T-helper 17 cell (primary cell): Measurements from ENCODE around the gene MBP. TPM values are rescaled to one million over a fixed set of nuclear protein-coding genes. Genes with fewer than 3 reads are reported as not detected.

ENCODE experiments used
- ATAC-seq: fragments of 150-1000 bp; cut with Tn5 transposase; 2 replicates; pipeline ENCODE4 v1.10.0; 2021; ENCODE audit warnings: mild to moderate bottlenecking, moderate library complexity
- DNase-seq, 3 donors: peaks; one replicate each; pipeline versions ENCODE4 v3.0.0 to v3.0.0-alpha.2; 2020 to 2021
- H3K9me3 ChIP-seq: one replicate; pipeline ENCODE4 v1.7.0; 2013; ENCODE audit warnings: low read length, mild to moderate bottlenecking; ENCODE audit not compliant: control insufficient read depth, poor library complexity, severe bottlenecking
- H3K27ac Mint-ChIP-seq: one replicate; pipeline ENCODE4 v1.8.0; 2022; ENCODE audit warnings: mild to moderate bottlenecking, moderate library complexity, mixed read lengths
- H3K27me3 Mint-ChIP-seq: one replicate; pipeline ENCODE4 v1.8.0; 2022; ENCODE audit warnings: mixed read lengths
- H3K36me3 Mint-ChIP-seq: one replicate; pipeline ENCODE4 v1.8.0; 2022; ENCODE audit warnings: low read depth, mixed read lengths
- H3K4me1 Mint-ChIP-seq: one replicate; pipeline ENCODE4 v1.8.0; 2022; ENCODE audit warnings: mild to moderate bottlenecking, mixed read lengths
- H3K4me3 Mint-ChIP-seq: one replicate; pipeline ENCODE4 v1.8.0; 2022; ENCODE audit warnings: mild to moderate bottlenecking, moderate library complexity, mixed read lengths
- total RNA-seq, 4 donors: library from RNA in 2 of 4; stranded (reverse) in 2 of 4; gene quantifications; one replicate each; pipeline ENCODE4 v1.2.3 and lab custom pipeline; 2022 to 2026

MBP gene
- total RNA-seq, 2 donors from 2014 or later, result 97.7 to 127 TPM

DNA sequence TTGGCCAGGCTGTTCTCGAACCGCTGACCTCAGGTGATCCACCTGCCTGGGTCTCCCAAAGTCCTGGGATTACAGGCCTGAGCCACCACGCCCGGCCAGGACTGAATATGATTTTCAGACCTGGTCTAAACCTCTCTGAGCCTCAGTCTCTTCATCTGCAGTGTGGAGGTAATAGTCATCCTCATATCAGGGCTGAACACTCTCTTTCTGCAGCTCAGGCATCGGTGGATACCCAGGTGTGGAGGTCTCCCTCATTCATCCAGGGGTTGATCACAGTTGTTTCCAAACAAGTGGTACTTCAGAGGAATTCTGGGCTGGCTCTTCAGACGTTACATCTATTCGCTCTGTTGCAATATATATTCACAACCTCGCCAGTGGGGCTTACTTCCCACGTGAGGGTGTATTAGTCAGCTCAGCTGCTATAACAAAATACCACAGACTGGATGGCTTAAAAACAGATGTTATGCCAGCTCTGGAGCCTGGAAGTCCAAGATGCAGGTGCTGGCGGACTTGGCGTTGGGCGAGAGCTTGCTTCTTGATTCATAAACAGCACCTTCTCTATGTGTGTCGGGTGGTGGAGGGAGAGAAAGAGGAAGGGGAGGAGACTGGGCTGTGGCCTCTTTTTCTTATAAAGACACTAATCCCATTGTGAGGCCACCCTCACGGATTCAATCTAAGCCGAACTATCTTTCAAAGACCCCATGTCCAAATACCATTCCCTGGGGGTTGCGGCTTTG lies 2.9 kb upstream of the MBP start:
- no peak overlapping the region for H3K4me3 Mint-ChIP-seq
- H3K4me1 Mint-ChIP-seq, result peaks cover 26% of the 10 kb centered on the region
- H3K27ac Mint-ChIP-seq, result peak overlapping the region; percentile 24

DNA sequence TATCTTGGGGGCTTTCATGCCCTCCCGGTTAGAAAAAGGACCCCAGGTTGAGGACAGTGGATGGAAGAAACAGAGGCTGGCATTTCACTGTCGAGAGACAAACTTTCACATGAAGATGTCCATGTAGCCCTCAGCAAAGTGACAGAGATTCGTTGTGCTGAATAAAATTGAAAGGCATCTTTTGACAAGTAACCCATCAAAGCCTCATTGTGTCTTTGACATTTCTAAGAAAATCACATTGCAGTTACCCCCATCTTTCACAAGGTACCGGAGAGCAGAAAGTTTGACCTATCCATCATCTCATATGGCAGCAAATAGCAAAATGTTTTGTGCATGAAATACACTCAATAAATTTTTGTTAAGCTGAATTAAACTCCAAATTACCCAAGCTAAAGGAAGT lies 2.0 kb upstream of the MBP start:
- no peak for DNase-seq
- Mint-ChIP-seq H3K4me1 (peaks cover 25% of the 10 kb centered on the region), H3K36me3 (peaks cover 3% of the 10 kb centered on the region), H3K27ac (peak overlapping the region; percentile 92), H3K27me3 (no peaks in the 10 kb centered on the region), H3K4me3 (no peak overlapping the region)
- H3K9me3 ChIP-seq, result no peaks in the 10 kb centered on the region
- ATAC-seq, result no peak

More for the DNA sequence above, 2.9 kb upstream of the MBP start:
- no peaks in the 10 kb centered on the region for H3K9me3 ChIP-seq
- H3K27me3 Mint-ChIP-seq, result no peaks in the 10 kb centered on the region
- no peak for ATAC-seq
- no peak for DNase-seq
- no peaks in the 10 kb centered on the region for H3K36me3 Mint-ChIP-seq

DNA sequence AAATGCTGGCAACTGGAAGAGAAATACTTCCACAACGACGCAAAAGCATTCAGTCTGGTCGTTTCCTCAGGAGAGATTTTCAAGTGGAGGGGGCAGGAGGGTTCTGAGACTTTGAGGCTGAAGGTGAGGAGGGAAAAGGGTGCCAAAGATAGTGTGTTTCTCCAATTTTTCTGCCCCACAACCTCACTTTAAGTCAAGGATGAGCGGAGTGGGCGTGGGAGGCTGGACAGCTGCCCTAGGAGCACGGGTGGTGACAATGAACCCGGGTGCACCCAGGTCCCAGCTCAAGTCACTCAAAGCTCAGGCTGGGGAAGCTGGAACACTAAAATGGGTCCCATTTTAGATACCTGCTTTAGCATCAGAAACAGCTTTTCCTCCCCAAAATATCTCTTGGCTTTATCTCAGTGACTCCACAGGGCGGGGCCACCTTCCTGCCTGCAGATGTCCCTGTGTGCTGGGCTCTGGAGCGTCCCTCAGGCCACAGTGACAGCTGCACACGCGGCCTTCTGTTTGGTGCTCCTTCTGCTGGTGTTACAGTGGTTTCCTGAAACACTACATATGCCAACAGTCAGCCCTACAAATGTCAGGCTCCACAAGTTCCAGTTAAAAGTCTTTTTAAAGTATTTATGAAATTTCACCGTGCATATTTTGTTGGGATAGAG lies 1.4 kb upstream of the MBP start:
- Mint-ChIP-seq H3K4me3 (peak overlapping the region; percentile 85), H3K4me1 (peaks cover 26% of the 10 kb centered on the region), H3K27ac (peak overlapping the region; percentile 92), H3K27me3 (no peaks in the 10 kb centered on the region), H3K36me3 (peaks cover 3% of the 10 kb centered on the region)
- H3K9me3 ChIP-seq, result no peaks in the 10 kb centered on the region
- no peak for ATAC-seq
- no peak for DNase-seq

DNA sequence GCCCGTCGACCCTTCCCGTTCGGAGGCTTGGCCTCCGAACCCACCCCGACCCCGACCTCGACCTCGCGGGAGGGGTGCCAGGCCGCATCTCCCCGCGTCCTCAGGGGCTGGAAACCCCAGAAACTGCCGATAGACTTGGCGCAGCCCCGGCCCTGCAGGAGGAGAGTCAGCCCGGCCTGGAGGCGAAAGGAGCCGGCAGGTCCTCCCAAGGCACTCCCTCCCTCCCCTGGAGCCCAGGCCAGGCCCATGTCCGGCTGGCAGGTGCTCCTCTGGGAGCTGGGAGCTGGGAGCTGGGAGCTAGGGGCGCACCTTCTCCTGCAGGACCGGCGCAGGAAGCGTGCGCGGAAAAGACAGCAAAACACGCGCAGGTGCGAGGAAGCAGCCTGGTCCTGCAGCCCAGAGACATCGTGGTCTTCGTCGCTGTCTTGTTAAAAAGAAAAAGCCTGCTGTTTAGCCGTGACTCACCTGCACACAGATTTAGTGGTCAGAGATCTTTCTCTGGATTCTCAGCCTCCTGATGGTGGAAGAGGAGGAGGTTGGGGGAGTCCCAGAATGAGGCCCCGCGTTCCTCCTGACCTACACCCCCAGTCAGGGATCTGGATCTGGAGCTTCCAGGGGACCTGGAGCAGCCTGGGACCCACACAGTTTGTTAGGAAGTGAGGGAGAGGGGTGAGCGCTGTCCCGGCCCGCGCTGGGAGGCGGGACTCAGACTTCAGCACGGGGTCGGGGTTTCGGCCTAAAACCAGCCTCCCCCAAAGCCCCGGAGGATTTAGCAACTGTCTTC lies 660 bp upstream of the MBP start:
- peaks cover 32% of the 10 kb centered on the region for H3K4me1 Mint-ChIP-seq
- H3K9me3 ChIP-seq, result no peaks in the 10 kb centered on the region
- no peak for ATAC-seq
- peak overlapping the region; percentile 85 for H3K4me3 Mint-ChIP-seq
- H3K27ac Mint-ChIP-seq, result peak overlapping the region; percentile 92
- H3K36me3 Mint-ChIP-seq, result peaks cover 3% of the 10 kb centered on the region
- no peak for DNase-seq
- H3K27me3 Mint-ChIP-seq, result no peaks in the 10 kb centered on the region

DNA sequence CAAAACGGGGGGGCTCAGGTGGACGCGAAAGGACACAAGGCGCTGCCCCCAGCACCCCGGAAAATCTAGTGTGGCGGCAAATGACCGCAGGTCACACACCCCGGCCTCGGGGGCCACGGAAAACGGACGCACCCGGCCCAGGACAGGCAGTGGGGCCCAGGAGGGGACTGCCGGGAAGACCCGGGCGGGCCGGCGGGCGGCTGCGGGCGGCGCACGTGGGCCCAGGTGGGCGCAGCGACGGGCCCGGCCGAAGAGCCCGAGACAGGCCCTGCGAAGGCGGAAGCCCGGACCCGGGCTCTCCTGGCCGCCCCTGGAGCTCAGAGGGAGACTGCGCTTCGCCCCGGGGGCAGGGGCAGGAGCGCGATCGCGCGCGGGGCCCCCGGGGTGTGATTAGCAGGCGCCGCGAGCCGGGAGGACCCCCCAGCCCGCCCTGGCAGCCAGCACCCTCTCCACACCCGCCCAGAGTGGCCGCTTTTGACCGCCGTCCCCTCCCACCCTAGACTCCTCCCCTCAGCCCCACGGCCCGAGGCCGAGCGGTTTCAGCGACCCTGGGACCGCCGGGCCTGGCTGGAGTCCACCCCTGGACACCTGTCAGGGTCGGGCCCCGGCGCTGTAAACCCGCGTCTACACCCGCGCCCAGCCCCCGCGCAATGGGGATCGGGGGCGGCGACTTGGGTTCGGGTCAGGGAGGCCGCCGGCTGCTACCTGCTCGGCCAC lies 773 bp downstream of the MBP start:
- Mint-ChIP-seq H3K27me3 (no peaks in the 10 kb centered on the region), H3K36me3 (peaks cover 5% of the 10 kb centered on the region), H3K4me3 (peak overlapping the region; percentile 98), H3K4me1 (peaks cover 45% of the 10 kb centered on the region), H3K27ac (peak overlapping the region; percentile 98)
- DNase-seq (peak in 2 of 3 donors; percentile 7 to 29), ATAC-seq (peak; percentile 14)
- no peaks in the 10 kb centered on the region for H3K9me3 ChIP-seq

DNA sequence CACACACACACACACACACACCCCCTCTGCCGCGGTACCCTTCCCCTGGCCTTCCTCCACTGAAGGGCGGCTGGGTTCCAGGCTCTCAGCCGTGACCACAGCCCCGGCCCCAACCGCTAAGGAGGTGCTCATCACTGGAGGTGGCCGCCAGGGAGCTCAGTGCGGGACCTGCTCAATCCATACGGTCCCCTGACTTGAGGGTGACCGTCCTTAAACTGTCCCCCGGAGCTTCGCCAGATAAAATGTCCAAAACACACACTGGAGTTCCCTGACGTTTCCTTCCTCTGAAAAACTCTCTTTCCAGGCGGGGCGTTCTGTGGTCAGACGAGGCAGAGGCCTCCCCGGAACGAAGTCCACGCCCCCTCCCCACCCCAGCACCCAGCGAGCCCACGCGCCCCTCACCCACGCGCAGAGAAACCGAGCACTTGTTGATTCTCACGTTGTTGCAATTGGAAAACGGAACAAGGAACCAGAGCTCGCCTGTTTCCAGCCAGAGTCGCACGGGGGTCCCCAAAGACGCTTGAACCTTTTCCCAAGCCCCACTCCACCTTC lies 1.4 kb downstream of the MBP start:
- Mint-ChIP-seq H3K4me3 (peak overlapping the region; percentile 98), H3K4me1 (peaks cover 50% of the 10 kb centered on the region), H3K27me3 (no peaks in the 10 kb centered on the region), H3K36me3 (peaks cover 5% of the 10 kb centered on the region), H3K27ac (peak overlapping the region; percentile 98)
- no peaks in the 10 kb centered on the region for H3K9me3 ChIP-seq
- DNase-seq (peak in 2 of 3 donors; percentile 18 to 21), ATAC-seq (peak; percentile 18)

DNA sequence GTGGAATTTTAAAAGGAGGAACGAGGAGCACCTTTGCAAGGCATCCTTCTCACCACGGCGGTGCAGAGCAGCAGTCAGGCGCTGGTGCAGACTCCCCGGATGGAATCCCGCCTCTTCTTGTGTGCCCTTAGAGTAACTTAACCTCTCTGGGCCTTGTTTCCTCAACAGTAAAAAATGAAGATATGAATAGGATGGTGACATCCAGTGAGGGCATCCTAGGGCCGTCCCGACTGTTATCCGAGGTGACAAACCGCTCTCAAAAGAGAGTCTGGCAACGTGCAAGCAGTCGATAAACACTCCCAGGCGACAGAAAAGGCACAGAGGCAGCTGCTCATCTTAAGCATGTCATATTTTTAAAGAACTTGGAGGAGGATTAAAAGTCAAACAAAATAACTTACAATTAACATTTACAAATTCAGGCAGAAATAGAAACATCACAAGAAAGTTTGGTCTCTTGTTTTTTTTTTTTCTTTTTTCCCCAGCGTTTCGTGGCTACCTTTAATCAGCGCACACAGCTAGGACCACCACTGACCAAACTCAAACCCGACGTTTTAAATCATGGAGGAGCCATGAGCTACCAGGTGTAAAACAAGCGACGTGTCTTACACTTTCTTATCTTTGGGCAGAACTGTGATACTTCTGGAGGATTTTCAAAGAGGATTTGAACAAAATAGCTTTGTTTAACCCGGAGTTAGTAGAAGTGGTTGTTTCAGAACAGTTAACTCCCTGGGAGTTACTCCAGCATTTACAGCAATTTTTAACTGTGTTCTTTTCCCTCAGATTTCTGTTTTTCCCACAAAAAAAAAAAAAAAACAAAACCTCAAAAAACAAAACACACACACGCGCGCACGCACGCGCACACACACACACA lies 2.1 kb downstream of the MBP start:
- DNase-seq (peak in 1 of 3 donors; percentile 3), ATAC-seq (no peak)
- H3K36me3 Mint-ChIP-seq, result peaks cover 5% of the 10 kb centered on the region
- peak overlapping the region; percentile 98 for H3K27ac Mint-ChIP-seq
- H3K27me3 Mint-ChIP-seq, result no peaks in the 10 kb centered on the region
- H3K9me3 ChIP-seq, result no peaks in the 10 kb centered on the region
- H3K4me3 Mint-ChIP-seq, result peak overlapping the region; percentile 98
- H3K4me1 Mint-ChIP-seq, result peaks cover 57% of the 10 kb centered on the region

DNA sequence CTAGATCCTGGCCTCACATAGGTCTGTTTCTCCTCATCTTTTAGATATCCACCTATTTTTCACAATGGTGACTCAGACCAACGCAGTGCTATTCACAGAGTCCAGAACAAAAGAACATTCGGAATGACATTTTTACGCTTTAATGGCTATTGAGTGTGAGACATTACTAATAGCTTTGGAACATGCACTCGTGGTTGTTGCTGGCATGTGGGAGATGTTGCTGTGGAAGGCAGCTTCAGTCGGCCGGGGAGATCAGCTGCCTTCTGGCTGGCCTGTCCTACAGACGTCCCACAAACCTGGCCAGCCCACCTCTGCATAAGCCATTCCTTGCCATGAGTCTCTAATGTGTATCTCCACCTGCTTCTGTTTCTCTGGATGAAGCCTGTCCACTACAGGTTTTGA lies 3.4 kb downstream of the MBP start:
- Mint-ChIP-seq H3K4me1 (peaks cover 63% of the 10 kb centered on the region), H3K36me3 (peaks cover 5% of the 10 kb centered on the region), H3K4me3 (peak overlapping the region; percentile 75), H3K27me3 (no peaks in the 10 kb centered on the region), H3K27ac (peak overlapping the region; percentile 98)
- DNase-seq, result peak in 1 of 3 donors; percentile 0
- no peak for ATAC-seq
- no peaks in the 10 kb centered on the region for H3K9me3 ChIP-seq

DNA sequence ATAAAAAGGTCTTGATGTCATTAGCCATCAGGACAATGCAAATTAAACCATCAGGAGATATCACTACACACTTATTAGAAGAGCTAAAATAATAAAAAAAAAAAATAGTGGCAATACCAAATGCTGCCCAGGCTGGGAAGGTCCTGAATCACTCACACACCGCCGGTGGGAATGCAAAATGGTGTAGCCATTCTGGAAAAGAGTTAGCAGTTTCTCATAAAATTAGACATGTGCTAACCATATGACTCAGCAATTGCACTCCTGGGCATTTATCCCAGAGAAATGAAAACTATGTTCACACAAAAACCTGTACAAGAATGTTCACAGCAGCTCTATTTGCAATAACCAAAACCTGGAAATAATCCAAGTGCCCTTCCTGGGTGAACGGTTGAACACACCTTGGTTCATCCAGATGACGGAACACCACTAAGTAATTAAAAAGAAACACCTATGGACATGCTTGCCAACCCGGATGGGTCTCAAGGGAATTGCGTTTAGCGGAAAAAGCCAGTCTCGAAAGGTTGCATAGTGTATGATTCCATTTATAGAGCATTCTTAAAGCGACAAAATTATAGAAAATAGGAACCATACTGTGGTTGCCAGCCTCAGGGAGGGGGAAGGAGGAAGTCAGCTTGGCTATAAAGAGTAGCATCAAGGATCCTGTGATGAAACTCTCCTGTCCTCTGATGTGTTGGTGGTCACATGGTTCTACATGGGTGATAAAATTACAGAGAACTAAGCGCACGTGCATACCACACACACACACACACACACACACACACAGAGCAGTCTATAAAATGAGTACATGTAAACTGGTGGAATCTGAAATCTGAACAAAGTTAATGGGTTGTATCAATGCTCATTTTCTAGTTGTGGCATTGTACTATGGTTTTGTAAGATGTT lies 4.6 kb downstream of the MBP start:
- no peaks in the 10 kb centered on the region for H3K27me3 Mint-ChIP-seq
- H3K27ac Mint-ChIP-seq, result peak overlapping the region; percentile 98
- peak overlapping the region; percentile 72 for H3K4me3 Mint-ChIP-seq
- H3K4me1 Mint-ChIP-seq, result peaks cover 66% of the 10 kb centered on the region
- ATAC-seq (peak; percentile 60), DNase-seq (peak in 2 of 3 donors; percentile 3 to 33)
- peaks cover 5% of the 10 kb centered on the region for H3K36me3 Mint-ChIP-seq
- no peaks in the 10 kb centered on the region for H3K9me3 ChIP-seq

DNA sequence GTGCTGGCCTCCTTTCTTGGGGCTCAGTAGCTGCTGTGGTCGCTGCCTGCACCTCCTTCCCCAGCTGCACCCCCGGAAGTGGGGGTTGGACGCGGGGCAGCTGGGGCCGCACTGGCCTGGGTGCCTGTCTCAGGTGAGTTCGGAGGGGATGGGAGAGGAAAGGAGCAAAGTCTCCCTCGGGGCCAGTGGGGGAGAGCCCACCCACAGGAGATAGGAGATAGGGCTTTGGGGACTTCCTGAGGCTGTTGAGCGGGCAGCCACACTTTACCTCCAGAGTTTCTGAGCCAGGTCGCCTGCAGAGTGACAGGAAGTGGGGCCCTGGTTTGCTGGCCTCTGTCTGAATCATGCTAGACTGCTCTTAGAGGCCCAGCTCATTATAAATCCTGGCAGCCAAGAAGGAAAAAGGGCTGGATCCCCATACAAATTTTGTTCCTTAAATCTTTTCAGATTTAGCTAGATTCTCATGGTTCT lies 8.1 kb downstream of the MBP start:
- peak; percentile 25 to 50 (median 37) for DNase-seq
- peak overlapping the region; percentile 98 for H3K27ac Mint-ChIP-seq
- peaks cover 76% of the 10 kb centered on the region for H3K4me1 Mint-ChIP-seq
- peak; percentile 71 for ATAC-seq
- H3K36me3 Mint-ChIP-seq, result peaks cover 2% of the 10 kb centered on the region
- H3K4me3 Mint-ChIP-seq, result peak overlapping the region; percentile 89
- no peaks in the 10 kb centered on the region for H3K9me3 ChIP-seq
- no peaks in the 10 kb centered on the region for H3K27me3 Mint-ChIP-seq
